Transverse colon (tissue), 3 donors: ENCODE measurements around the gene SENP2.

Source experiments
- EP300 ChIP-seq: sonication (generic); formaldehyde crosslinking; IDR thresholded peaks from one replicate; pipeline ENCODE4 v1.6.1; 2017; ENCODE audit warnings: antibody characterized with exemption, low read depth
- POLR2A ChIP-seq: fragments of 450-650 bp; IDR thresholded peaks from one replicate; pipeline ENCODE4 v1.6.1; 2016; ENCODE audit warnings: antibody characterized with exemption, mild to moderate bottlenecking, moderate library complexity
- TF ChIP-seq, protein P1 (sequence below), 5 experiments: fragments of 200-600 bp in 3 of 5; fragments of 450-650 bp in 2 of 5; sonication (generic) in 3 of 5; IDR thresholded peaks; 1 replicate in 2 of 5; 2 replicates in 3 of 5; pipeline ENCODE4 v1.5.1; 2016 to 2017; ENCODE audit warnings: antibody characterized with exemption in 5 of 5, inconsistent platforms in 3 of 5, mild to moderate bottlenecking in 2 of 5, moderate library complexity in 1 of 5

DNA sequence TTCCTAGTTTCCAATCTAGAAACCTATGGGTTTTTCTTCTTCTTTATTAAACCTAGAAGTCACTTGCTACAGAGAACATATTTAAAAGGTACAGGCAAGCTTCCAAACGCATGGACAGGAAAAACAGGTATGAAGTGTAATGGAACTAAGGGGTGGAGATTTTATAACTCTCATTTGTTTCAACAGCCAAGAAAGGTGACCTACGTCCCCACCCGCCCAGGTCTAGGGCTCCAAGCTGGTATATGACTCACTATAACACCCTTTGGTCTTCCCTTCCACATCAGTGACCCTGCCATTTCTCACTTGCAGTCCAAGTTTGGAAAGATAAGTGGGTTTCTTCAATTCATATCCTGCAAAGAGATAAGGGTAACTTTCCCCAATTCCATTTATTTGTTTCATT, 27.7 kb upstream of the SENP2 start:
- TF ChIP-seq, protein P1, sequence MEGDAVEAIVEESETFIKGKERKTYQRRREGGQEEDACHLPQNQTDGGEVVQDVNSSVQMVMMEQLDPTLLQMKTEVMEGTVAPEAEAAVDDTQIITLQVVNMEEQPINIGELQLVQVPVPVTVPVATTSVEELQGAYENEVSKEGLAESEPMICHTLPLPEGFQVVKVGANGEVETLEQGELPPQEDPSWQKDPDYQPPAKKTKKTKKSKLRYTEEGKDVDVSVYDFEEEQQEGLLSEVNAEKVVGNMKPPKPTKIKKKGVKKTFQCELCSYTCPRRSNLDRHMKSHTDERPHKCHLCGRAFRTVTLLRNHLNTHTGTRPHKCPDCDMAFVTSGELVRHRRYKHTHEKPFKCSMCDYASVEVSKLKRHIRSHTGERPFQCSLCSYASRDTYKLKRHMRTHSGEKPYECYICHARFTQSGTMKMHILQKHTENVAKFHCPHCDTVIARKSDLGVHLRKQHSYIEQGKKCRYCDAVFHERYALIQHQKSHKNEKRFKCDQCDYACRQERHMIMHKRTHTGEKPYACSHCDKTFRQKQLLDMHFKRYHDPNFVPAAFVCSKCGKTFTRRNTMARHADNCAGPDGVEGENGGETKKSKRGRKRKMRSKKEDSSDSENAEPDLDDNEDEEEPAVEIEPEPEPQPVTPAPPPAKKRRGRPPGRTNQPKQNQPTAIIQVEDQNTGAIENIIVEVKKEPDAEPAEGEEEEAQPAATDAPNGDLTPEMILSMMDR (IDR thresholded peaks at IDR 0.05), result no peak
- TF ChIP-seq POLR2A, result no peak
- peak; percentile 91 for TF ChIP-seq EP300
